Astrocyte (in vitro differentiated cells and primary cell): ENCODE results near the gene MKLN1.

Experiments
- CTCF ChIP-seq: IDR thresholded peaks from 2 replicates; pipeline ENCODE4 v1.5.1; 2011; ENCODE audit warnings: low read depth, mild to moderate bottlenecking, inconsistent platforms, low read length, moderate library complexity; ENCODE audit not compliant: insufficient read depth
- EZH2 ChIP-seq: IDR thresholded peaks from 2 replicates; pipeline ENCODE4 v1.6.1; 2012; ENCODE audit warnings: mild to moderate bottlenecking, low read length, inconsistent platforms; ENCODE audit not compliant: insufficient read depth

- no peak for TF ChIP-seq CTCF
- no peak for TF ChIP-seq EZH2
These were observed 34.7 kb upstream of the MKLN1 start for GRCh38 chr7:131293018-131293417.
